Neural progenitor cell (in vitro differentiated cells): ENCODE data around the gene INSRR.

Experiments
- EZH2 ChIP-seq: fragments of 200-600 bp; sonication (generic); IDR thresholded peaks from 2 replicates; pipeline ENCODE4 v1.6.1; 2017; ENCODE audit warnings: antibody characterized with exemption, mild to moderate bottlenecking, moderate library complexity
- EZH2phosphoT487 ChIP-seq: fragments of 200-600 bp; sonication (generic); IDR thresholded peaks from 2 replicates; pipeline ENCODE4 v1.6.1; 2017; ENCODE audit warnings: antibody characterized with exemption
- TF ChIP-seq, protein P1 (sequence below): fragments of 200-600 bp; sonication (generic); IDR thresholded peaks from 2 replicates; pipeline ENCODE4 v1.5.1; 2017; ENCODE audit warnings: antibody characterized with exemption, mild to moderate bottlenecking

DNA sequence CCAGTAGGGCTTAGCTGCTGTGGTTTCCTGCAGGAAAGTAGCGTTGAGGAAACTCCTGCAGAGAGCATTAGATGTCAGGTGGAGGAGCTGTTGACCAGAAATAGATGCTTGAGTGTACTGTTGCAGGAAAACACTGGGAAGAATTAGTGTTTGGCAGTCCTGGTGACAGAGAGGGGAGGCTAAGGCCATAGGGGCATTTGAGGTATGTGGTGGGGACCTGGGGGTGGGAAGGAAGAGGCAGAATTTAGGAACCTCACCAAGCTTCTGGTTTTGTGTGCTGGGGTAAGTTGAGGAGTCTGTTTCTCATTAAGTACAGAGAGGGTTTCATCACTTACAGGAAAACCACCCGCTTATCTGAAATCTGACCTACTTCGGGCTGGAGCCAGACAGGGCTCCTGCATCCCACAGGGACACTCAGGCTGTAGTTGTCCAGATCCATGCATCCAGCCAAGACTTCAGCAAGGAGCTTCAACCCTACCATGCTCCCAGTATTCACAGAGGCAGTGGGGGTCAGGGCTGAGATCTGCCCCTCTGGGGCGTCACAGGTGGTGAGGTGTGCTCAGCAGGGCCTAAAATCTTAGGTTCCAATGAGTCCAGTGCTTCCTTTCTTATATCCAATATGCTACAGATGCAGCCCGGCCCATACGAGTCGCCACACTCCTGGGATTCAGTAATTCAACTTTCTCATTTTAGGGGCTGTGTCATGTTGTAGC is 57.4 kb downstream of the INSRR start:
- TF ChIP-seq EZH2 (no peak), EZH2phosphoT487 (no peak)
- TF ChIP-seq, protein P1, sequence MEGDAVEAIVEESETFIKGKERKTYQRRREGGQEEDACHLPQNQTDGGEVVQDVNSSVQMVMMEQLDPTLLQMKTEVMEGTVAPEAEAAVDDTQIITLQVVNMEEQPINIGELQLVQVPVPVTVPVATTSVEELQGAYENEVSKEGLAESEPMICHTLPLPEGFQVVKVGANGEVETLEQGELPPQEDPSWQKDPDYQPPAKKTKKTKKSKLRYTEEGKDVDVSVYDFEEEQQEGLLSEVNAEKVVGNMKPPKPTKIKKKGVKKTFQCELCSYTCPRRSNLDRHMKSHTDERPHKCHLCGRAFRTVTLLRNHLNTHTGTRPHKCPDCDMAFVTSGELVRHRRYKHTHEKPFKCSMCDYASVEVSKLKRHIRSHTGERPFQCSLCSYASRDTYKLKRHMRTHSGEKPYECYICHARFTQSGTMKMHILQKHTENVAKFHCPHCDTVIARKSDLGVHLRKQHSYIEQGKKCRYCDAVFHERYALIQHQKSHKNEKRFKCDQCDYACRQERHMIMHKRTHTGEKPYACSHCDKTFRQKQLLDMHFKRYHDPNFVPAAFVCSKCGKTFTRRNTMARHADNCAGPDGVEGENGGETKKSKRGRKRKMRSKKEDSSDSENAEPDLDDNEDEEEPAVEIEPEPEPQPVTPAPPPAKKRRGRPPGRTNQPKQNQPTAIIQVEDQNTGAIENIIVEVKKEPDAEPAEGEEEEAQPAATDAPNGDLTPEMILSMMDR, result no peak
